Activated naive CD4-positive, alpha-beta T cell treated with anti-CD3 and anti-CD28 coated beads, Interleukin-2, amount 50 U/mL, for 16 hours (primary cell): Measurements from ENCODE around the gene MED17.
A peak's percentile ranks its signal among the peaks of the same experiment; 100 is the strongest.
"Not testable (repeated sequence)": the region's sequence is repeated elsewhere in the genome, so short reads cannot be mapped to it uniquely, and the experiment has no call there.

Source experiments
- DNase-seq: peaks from one replicate; pipeline ENCODE4 v3.0.0-alpha.2; 2020

The MED17 gene, protein sequence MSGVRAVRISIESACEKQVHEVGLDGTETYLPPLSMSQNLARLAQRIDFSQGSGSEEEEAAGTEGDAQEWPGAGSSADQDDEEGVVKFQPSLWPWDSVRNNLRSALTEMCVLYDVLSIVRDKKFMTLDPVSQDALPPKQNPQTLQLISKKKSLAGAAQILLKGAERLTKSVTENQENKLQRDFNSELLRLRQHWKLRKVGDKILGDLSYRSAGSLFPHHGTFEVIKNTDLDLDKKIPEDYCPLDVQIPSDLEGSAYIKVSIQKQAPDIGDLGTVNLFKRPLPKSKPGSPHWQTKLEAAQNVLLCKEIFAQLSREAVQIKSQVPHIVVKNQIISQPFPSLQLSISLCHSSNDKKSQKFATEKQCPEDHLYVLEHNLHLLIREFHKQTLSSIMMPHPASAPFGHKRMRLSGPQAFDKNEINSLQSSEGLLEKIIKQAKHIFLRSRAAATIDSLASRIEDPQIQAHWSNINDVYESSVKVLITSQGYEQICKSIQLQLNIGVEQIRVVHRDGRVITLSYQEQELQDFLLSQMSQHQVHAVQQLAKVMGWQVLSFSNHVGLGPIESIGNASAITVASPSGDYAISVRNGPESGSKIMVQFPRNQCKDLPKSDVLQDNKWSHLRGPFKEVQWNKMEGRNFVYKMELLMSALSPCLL

GRCh38 chr11:93784145-93784934, at the start of gene MED17:
Gene MED17 (plus strand): TSS chr11:93784282. CDS start chr11:93784514, 232 bp downstream.
- peak; percentile 92 for DNase-seq

DNA sequence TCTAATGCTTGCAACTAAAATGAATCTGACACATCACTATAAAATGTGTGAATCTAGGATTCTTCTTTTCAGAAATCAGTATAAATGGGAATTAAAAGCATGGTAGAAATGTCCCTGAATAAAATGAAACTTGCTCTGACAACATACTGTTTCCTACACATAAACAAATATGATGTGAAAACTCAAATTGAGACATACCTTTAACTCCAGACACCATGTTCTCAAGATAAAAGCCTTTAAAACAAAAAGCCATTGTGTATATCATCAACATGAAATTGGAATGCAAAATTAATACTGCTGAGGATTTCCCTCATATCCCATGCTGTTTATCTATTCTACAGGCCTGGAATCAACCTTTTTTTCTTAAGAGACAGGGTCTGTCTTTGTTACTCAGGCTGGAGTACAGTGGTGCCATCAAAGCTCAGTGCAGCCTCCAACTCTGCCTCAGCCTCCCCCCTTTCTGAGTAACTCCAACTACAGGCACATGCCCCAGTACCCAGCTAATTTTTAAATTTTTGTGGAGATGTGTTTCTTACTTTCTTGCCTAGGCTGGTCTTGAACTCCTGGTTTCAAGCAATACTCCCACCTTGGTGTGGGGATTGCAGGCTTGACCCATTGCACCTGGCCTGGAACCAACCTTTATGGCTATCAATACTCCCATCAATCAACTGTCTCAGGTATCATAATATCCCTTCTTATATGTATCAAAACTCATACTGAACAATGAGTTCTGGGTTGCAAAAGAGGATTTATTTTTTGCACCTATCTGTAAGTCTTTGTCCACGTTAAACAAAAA, 49.5 kb upstream of the MED17 start:
- DNase-seq = no peak

DNA sequence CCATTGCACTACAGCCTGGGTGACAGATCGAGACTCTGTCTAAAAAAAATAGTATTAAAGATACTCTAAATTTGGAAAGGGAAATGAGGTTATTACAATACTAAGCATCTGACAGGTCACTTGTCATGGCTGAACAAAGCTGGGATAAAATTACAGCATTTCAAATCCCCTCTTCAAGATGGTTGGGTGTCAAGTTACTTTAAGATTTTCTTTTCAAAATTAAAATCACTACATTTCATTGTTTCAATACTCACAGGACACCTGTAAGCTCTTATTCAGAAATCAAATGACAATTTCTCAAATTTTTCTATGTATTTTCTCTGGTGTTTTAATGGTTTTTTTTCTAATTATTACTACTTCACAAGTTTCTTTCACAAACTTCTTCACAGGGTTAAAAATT, 48.5 kb upstream of the MED17 start:
- DNase-seq = no peak

DNA sequence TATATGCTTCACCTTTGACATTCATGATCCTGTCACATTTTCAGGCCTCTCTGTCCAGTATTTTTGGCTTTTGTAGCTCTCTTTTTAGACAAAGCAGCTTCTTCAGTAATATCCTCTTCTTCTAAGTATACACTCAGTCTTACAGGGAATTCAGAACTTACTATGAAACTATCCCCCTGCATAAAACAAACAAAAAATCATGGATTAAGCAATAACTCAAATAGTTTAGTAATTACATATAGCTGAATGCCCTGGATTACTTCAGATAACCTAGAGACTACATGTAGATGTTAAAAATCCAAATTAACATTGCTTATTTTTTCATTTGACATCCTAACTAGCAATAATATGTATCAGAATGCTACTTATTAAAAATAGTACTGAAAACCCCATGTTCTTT, 48.0 kb upstream of the MED17 start:
- DNase-seq = no peak

DNA sequence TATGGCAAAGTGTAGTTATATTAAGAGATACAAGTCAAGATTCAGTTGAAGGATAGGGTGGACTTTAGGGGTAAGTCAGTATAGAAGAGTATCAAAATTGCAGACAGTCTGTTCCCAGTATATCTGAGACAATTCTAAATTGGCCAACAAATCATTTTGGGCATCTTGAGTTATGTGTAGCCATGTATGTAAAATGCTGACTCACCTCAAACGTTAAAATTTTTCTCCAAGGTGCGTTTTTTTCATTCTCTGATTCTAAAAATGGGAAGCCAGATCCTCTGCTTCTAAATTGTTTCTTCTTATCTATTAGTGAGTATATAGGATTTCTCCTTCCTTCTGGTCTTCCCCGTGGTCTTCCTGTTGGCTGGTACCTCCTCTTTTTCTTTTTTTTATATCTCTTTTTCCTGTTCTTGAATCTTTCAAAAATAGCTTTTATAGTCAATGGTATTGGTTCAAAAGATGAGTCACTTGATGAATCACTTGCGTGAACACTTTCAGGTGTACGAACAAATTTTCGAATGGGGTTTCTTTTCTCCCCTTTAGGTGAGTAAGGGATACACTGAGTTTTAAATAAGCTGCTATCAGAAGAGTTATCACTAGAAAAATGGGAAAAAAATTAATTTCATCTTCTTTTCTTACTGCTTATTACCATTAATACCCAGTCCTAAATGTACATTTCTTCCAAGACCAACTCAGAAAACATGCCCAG, 46.0 kb upstream of the MED17 start:
- no peak for DNase-seq

DNA sequence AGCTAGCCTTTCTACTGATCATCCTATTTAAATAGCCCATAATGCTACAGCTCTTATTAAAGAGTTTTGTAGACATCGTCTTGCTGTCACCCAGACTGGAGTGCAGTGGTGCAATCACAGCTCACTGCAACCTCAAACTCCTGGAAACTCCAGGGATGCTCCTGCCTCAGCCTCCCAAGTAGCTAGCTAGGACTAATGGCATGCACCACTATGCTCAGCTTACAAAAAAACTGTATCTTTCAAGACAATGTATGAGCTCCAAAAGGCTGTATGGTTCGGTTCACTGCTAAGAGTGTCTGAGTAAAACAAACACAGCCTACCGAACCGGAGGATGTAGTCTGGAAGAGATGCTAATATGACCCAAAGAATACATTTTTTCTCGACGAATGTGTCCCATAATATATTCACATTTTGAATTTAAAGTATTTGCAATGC, 45.4 kb upstream of the MED17 start:
- no peak for DNase-seq

DNA sequence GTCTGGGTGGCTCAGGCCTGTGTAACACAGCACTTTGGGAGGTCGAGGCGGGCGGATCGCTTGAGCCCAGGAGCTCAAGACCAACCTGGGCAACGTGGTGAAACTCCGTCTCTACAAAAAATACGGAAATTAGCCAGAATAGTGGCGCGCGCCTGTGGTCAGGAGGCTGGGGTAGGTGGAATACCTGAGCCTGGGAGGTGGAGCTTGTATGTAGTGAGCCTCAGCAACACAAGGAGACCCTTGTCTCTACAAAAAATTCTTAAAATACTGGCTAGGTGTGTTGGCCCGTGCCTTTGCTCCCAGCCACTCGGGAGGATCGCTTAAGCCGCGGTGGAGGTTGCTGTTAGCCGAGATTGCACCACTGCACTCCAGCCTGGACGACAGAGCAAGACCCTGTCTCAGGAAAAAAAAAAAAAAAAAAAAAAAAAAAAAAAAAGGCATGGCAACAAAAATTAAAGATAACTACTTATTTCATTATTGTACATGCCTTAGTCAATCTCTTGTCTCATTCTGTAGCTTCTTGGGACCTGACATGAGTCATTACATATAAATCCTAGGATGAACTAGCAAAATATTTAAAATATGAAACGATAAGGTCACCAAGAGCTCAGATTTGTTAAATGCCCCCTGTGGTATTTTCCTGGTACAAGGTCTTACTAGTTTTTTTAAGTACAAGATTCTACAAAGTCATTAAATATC, 43.9 kb upstream of the MED17 start:
- peak; percentile 43 for DNase-seq

- peak; percentile 74 for DNase-seq
Measured at GRCh38 chr11:93740730-93741093, 43.4 kb upstream of the MED17 start.

GRCh38 chr11:93741094-93741881, 42.8 kb upstream of the MED17 start, which contains the start of the genes C11orf54 and TAF1D:
Gene C11orf54 (plus strand): TSS chr11:93741672. CDS start chr11:93747394, 5,722 bp downstream.
Gene TAF1D (minus strand): TSS chr11:93741495. CDS start chr11:93739304, 2,191 bp downstream.
- peak; percentile 94 for DNase-seq

DNA sequence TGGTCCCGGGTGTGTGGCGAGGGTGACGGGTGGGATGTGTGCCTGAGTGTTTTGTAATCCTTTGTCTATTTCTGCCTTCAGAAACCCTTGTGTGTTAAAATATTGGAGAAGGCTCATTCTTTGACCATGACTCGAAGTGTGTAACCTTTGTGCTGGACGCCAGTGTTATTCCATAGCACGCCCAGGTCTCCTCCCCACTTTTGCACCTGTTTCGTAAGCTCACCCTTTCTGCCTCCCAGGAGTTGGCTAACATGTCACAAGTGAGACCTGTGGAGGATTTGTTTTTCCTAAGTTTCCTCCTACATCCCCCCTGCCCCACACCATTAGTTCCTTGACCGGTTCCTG, 42.2 kb upstream of the MED17 start:
- DNase-seq = no peak

DNA sequence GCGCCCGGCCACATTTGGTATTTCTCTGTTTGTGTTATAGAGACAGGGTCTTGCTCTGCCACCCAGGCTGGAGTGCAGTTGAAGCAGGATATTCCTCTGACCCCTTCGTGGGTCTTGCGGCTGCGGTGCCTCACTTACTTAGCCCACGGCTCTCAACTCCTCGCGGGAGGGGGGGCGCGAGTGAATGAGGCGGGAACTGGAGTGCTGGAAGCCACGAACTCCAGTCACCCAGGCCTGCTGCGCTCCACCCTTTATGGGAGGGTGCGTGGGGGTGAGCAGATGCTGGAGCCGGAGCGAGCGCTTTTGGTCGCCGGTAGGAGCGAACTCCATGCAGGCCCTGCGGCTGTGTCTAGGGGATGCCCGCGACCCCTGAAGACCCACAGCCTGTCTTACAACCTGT, 40.8 kb upstream of the MED17 start:
- no peak for DNase-seq

- no peak for DNase-seq
Measured at GRCh38 chr11:93744669-93745004, 39.4 kb upstream of the MED17 start.

DNA sequence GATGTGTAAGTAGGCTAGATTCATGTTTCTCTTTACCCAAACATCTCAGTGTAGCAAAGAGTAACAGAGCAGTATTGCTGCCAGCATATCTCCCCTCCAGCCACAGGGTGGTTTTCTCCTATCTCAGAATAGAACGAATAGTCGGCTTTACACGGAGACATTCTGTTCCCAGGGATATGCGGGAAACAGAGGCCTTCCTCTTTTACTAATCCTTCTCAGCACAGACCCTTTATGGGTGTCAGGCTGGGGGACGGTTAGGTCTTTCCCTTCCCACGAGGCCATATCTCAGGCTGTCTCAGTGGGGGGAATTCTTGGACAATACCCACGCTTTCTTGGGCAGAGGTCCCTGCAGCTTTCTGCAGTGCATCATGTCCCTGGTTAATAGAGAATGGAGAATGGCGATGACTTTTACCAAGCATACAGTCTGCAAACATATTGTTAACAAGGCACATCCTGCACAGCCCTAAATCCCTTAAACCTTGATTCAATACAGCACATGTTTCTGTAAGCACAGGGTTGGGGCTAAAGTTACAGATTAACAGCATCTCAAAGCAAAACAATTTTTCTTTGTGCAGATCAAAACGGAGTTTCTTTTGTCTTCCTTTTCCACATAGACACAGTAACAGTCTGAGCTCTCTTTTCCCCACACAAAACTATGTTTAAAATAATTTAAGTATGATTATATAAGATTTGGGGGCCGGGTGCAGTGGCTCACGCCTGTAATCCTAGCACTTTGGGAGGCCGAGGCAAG, 38.9 kb upstream of the MED17 start:
- not testable (repeated sequence) for DNase-seq

- no peak for DNase-seq
Measured at GRCh38 chr11:93746101-93746500, 38.0 kb upstream of the MED17 start.

DNA sequence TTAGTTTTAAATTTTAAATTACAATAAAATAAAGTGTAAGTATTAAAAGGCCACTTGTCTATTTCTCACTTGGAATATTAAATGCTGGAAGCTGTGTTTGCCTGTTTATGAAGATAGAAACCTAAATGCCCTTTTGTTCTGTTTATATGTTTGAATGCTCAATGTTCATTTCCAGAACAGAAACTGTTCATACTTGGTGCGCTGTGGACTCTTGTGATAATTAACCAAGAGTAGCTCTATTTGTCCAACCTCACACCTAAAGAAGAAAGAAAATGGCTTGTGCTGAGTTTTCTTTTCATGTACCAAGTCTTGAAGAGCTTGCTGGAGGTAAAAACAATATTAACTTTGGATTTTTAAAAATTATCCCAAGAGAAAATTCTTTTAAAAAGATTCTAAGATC, 37.0 kb upstream of the MED17 start:
- no peak for DNase-seq

DNA sequence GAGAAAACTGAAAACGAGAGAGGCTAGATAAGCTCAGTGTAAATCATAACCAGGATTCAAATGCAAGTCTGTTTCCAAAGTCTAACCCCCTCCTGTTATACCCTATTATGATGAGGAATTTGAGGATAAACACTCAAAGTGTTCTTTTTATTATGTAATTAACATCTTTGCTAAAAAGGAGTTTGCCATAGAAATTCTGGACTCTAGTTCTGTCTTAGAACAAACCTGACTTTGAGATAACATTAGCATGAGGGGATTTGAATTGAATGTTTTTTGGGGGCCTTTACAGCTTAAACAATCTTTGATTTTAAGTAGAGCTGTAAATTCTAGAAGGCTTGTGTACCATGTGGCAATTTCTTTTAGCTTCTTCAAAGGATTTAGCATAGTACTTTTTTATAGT, 33.1 kb upstream of the MED17 start:
- DNase-seq = no peak

DNA sequence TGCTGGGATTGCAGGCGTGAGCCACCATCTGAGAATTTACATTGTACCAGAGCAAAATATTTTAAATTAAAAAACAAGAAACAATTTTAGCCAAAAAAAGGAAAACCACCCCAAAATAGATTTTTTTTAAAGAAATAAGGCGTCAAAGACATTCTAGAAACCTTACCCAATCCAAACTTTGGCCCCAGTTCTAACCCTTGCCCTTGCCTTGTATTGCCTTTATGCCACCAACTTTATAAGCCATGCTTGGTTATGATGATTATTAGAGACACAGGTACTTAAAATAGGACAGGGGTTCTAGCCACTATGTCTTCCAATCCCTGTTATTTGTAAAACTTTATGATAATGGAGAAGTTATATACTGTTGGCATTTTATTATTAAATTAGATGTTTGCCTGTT, 30.8 kb upstream of the MED17 start:
- DNase-seq = no peak

GRCh38 chr11:93756748-93757147, 27.3 kb upstream of the MED17 start:
- no peak for DNase-seq

GRCh38 chr11:93757301-93757700, 26.8 kb upstream of the MED17 start:
- no peak for DNase-seq
